WTC11 (cell line): Measurements from ENCODE around the gene RCAN3. TPM values are rescaled to one million over a fixed set of nuclear protein-coding genes. Genes with fewer than 3 reads are reported as not detected.
A peak's percentile ranks its signal among the peaks of the same experiment; 100 is the strongest.

ENCODE experiments used
- ATAC-seq: fragments of 200-7000 bp; cut with Tn5 transposase; 2 replicates; pipeline ENCODE4 v1.10.0; 2021; ENCODE audit warnings: mild to moderate bottlenecking, moderate library complexity
- CTCF ChIA-PET: fragments of 300-600 bp; sonication (Branson Sonifier 250); formaldehyde crosslinking; loops from one replicate; lab custom pipeline; 2021; ENCODE audit warnings: antibody characterized with exemption; lab: Charles Lee
- POLR2A ChIA-PET: fragments of 350-600 bp; sonication (Branson Sonifier 250); formaldehyde crosslinking; loops from one replicate; lab custom pipeline; 2021; ENCODE audit warnings: antibody characterized with exemption; lab: Charles Lee
- DNase-seq: peaks from one replicate; pipeline ENCODE4 v3.0.0; 2021; ENCODE audit warnings: low spot score
- H3K27ac Mint-ChIP-seq: 2 replicates; pipeline ENCODE4 v1.8.0; 2021; ENCODE audit warnings: mixed read lengths
- H3K27me3 Mint-ChIP-seq: 2 replicates; pipeline ENCODE4 v1.8.0; 2021; ENCODE audit warnings: low read depth, mild to moderate bottlenecking, moderate library complexity, mixed read lengths
- H3K36me3 Mint-ChIP-seq: 2 replicates; pipeline ENCODE4 v1.8.0; 2021; ENCODE audit warnings: mixed read lengths
- H3K4me1 Mint-ChIP-seq: 2 replicates; pipeline ENCODE4 v1.8.0; 2022; ENCODE audit warnings: mixed read lengths
- H3K4me3 Mint-ChIP-seq: 2 replicates; pipeline ENCODE4 v1.8.0; 2021; ENCODE audit warnings: mild to moderate bottlenecking, moderate library complexity, mixed read lengths
- H3K9me3 Mint-ChIP-seq: 2 replicates; pipeline ENCODE4 v1.8.0; 2021; ENCODE audit warnings: mixed read lengths
- ATF1 ChIP-seq: sonication (generic); formaldehyde crosslinking; IDR thresholded peaks from 2 replicates; pipeline ENCODE4 v1.8.1; 2023; ENCODE audit warnings: mild to moderate bottlenecking, moderate library complexity, missing genetic modification reagents
- FOXJ3 ChIP-seq: sonication (generic); formaldehyde crosslinking; IDR thresholded peaks from 2 replicates; pipeline ENCODE4 v1.9.0; 2021; ENCODE audit warnings: missing genetic modification reagents, mild to moderate bottlenecking, borderline replicate concordance
- HMGA2 ChIP-seq: fragments of 250-450 bp; sonication (Bioruptor Pico); IDR thresholded peaks from 2 replicates; pipeline ENCODE4 v1.4.0; 2021; ENCODE audit warnings: mild to moderate bottlenecking, moderate library complexity
- KAT7 ChIP-seq: sonication (generic); formaldehyde crosslinking; IDR thresholded peaks from 2 replicates; pipeline ENCODE4 v1.8.1; 2023; ENCODE audit warnings: missing genetic modification reagents, mild to moderate bottlenecking, borderline replicate concordance
- MYBL2 ChIP-seq: sonication (generic); formaldehyde crosslinking; IDR thresholded peaks from 2 replicates; pipeline ENCODE4 v1.8.1; 2023; ENCODE audit warnings: mild to moderate bottlenecking, moderate library complexity, missing genetic modification reagents
- NFE2L1 ChIP-seq: sonication (generic); formaldehyde crosslinking; IDR thresholded peaks from 2 replicates; pipeline ENCODE4 v1.8.1; 2023; ENCODE audit warnings: missing genetic modification reagents
- NR3C1 ChIP-seq: sonication (generic); formaldehyde crosslinking; conservative IDR thresholded peaks from 2 replicates; pipeline ENCODE4 v1.8.1; 2023; ENCODE audit warnings: low read depth, mild to moderate bottlenecking, missing genetic modification reagents
- RELA ChIP-seq: sonication (generic); formaldehyde crosslinking; IDR thresholded peaks from 2 replicates; pipeline ENCODE4 v1.8.1; 2022; ENCODE audit warnings: missing genetic modification reagents, mild to moderate bottlenecking, borderline replicate concordance
- RORB ChIP-seq: fragments of 250-450 bp; sonication (Bioruptor Pico); IDR thresholded peaks from 2 replicates; pipeline ENCODE4 v1.9.0; 2021; ENCODE audit warnings: mild to moderate bottlenecking
- SMAD3 ChIP-seq: sonication (generic); formaldehyde crosslinking; IDR thresholded peaks from 2 replicates; pipeline ENCODE4 v1.8.0; 2022; ENCODE audit warnings: missing genetic modification reagents, mild to moderate bottlenecking, borderline replicate concordance
- TCF7 ChIP-seq: sonication (generic); formaldehyde crosslinking; IDR thresholded peaks from 2 replicates; pipeline ENCODE4 v1.8.0; 2022; ENCODE audit warnings: mild to moderate bottlenecking, low read depth, missing genetic modification reagents, moderate library complexity
- ZBTB21 ChIP-seq: sonication (generic); formaldehyde crosslinking; IDR thresholded peaks from 2 replicates; pipeline ENCODE4 v1.8.1; 2023; ENCODE audit warnings: mild to moderate bottlenecking, missing genetic modification reagents, borderline replicate concordance
- ZNF396 ChIP-seq: fragments of 250-450 bp; sonication (Bioruptor Pico); IDR thresholded peaks from 2 replicates; pipeline ENCODE4 v1.8.0; 2021; ENCODE audit warnings: mild to moderate bottlenecking, moderate library complexity, borderline replicate concordance
- total RNA-seq: library from RNA; stranded (reverse); gene quantifications from 3 replicates; pipeline ENCODE4 v1.2.3, GENCODE V29; 2021
- TF ChIP-seq, protein P1 (sequence below): fragments of 200-600 bp; IDR thresholded peaks from 2 replicates; pipeline ENCODE4 v1.8.0; 2022; ENCODE audit warnings: antibody characterized with exemption
- TF ChIP-seq, protein P2 (sequence below): sonication (generic); formaldehyde crosslinking; IDR thresholded peaks from 2 replicates; pipeline ENCODE4 v1.8.1; 2022; ENCODE audit warnings: missing genetic modification reagents, borderline replicate concordance
- TF ChIP-seq, protein P3 (sequence below): sonication (generic); formaldehyde crosslinking; IDR thresholded peaks from 2 replicates; pipeline ENCODE4 v1.8.1; 2023; ENCODE audit warnings: mild to moderate bottlenecking, missing genetic modification reagents
- TF ChIP-seq, protein P4 (sequence below): fragments of 250-450 bp; sonication (Bioruptor Pico); IDR thresholded peaks from 2 replicates; pipeline ENCODE4 v1.9.0; 2021; ENCODE audit warnings: mild to moderate bottlenecking, borderline replicate concordance
- TF ChIP-seq, protein P5 (sequence below): sonication (generic); formaldehyde crosslinking; IDR thresholded peaks from 2 replicates; pipeline ENCODE4 v1.8.1; 2023; ENCODE audit warnings: mild to moderate bottlenecking, moderate library complexity, missing genetic modification reagents
- TF ChIP-seq, protein P6 (sequence below): fragments of 250-450 bp; sonication (Bioruptor Pico); IDR thresholded peaks from 2 replicates; pipeline ENCODE4 v2.1.2; 2022; ENCODE audit warnings: mild to moderate bottlenecking, moderate library complexity

The RCAN3 gene
- total RNA-seq, 1 experiment from 2014 or later, result 23.3 TPM

DNA sequence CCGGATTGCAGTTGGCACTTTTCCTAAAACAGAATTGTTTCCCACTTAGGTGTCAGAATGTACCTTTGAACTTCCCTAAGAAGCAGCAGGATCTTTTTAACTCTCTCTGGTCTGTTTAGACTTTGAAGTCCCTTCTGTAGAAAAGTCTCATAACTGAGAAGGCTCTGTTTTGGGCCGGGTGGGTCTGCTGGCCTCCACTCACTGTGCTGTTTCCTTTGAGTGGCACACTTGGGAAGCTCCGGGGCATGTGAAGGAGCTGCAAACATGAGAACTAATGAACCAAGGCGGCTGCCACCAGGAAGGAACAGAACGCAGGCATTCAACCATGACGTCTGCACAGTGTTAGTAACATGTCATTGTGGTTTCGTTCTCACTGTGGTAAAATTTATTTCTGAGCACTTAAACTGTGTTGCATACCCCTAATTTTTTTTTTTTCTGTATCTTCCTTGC lies 33.8 kb downstream of the RCAN3 start (continued):
- TF ChIP-seq, protein P1, sequence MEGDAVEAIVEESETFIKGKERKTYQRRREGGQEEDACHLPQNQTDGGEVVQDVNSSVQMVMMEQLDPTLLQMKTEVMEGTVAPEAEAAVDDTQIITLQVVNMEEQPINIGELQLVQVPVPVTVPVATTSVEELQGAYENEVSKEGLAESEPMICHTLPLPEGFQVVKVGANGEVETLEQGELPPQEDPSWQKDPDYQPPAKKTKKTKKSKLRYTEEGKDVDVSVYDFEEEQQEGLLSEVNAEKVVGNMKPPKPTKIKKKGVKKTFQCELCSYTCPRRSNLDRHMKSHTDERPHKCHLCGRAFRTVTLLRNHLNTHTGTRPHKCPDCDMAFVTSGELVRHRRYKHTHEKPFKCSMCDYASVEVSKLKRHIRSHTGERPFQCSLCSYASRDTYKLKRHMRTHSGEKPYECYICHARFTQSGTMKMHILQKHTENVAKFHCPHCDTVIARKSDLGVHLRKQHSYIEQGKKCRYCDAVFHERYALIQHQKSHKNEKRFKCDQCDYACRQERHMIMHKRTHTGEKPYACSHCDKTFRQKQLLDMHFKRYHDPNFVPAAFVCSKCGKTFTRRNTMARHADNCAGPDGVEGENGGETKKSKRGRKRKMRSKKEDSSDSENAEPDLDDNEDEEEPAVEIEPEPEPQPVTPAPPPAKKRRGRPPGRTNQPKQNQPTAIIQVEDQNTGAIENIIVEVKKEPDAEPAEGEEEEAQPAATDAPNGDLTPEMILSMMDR, result no peak
- TF ChIP-seq ZBTB21, result no peak
- no peak for TF ChIP-seq HMGA2 (CRISPR knock-in tag)
- TF ChIP-seq, protein P2, sequence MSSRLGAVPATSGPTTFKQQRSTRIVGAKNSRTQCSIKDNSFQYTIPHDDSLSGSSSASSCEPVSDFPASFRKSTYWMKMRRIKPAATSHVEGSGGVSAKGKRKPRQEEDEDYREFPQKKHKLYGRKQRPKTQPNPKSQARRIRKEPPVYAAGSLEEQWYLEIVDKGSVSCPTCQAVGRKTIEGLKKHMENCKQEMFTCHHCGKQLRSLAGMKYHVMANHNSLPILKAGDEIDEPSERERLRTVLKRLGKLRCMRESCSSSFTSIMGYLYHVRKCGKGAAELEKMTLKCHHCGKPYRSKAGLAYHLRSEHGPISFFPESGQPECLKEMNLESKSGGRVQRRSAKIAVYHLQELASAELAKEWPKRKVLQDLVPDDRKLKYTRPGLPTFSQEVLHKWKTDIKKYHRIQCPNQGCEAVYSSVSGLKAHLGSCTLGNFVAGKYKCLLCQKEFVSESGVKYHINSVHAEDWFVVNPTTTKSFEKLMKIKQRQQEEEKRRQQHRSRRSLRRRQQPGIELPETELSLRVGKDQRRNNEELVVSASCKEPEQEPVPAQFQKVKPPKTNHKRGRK, result no peak
- no peak for TF ChIP-seq FOXJ3 (CRISPR knock-in tag)
- no peak for TF ChIP-seq ATF1 (CRISPR knock-in tag)
- TF ChIP-seq MYBL2 (CRISPR knock-in tag), result no peak

DNA sequence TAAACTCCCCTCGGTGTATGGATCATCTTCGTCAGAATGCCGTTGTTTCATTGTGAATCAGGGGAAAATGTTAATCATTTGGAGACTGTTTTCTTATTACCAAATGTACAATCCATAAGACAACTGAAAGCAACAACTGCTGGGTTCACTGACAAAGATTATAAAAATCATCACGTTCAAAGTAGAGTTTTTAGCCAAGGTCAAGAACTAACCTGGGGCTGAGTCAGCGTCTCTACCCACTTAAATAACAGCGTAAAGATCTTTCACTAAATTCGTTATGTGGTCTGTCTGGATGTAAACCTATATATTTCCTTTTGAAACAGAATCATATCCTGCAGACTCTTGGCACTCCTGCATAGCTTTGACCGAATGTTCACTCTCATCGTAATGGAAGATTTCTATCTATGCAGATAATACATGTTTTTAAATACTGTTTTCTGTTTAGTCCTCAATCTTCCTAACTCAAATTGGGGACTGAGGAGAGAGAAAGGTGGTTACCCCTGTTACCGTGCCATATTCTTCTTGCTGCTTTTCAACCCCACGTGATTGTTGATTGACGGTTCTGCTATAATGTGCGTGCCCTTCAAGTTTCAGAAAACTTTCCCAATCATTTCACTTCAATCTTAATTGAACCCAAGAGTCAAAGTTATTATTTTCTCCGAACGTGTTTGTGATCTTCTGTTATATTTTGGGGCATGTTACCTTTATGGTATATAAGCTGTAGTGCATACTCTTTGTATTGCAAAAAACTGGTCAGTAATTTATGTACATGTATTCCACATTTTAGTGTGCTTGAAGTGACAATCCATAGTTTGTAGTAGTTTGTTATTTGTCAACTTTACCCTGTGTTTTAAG lies 37.6 kb downstream of the RCAN3 start:
- Mint-ChIP-seq H3K9me3 (no peaks in the 10 kb centered on the region), H3K4me3 (no peak overlapping the region), H3K27ac (0 out of 2 replicates have a peak overlapping the region, but pooled peaks have one; percentile 45), H3K4me1 (peaks cover 36% of the 10 kb centered on the region), H3K36me3 (no peaks in the 10 kb centered on the region; the same call in 1 of the 2 replicates), H3K27me3 (no peaks in the 10 kb centered on the region)
- POLR2A ChIA-PET, result no interaction called here
- ATAC-seq (no peak), DNase-seq (no peak)
- CTCF ChIA-PET, result interaction anchor here (0.9 to 3.3 kb wide), 7 partner anchors 13 to 125 kb away, joined by 3 to 40 read pairs (median 11); partner anchors contain the start of gene NIPAL3
- TF ChIP-seq RORB (CRISPR knock-in tag) (no peak), TCF7 (no peak), ZNF396 (CRISPR knock-in tag) (no peak), KAT7 (CRISPR knock-in tag) (no peak), SMAD3 (CRISPR knock-in tag) (no peak), NFE2L1 (CRISPR knock-in tag) (no peak), RELA (CRISPR knock-in tag) (no peak), NR3C1 (CRISPR knock-in tag) (no peak)
- TF ChIP-seq, protein P3, sequence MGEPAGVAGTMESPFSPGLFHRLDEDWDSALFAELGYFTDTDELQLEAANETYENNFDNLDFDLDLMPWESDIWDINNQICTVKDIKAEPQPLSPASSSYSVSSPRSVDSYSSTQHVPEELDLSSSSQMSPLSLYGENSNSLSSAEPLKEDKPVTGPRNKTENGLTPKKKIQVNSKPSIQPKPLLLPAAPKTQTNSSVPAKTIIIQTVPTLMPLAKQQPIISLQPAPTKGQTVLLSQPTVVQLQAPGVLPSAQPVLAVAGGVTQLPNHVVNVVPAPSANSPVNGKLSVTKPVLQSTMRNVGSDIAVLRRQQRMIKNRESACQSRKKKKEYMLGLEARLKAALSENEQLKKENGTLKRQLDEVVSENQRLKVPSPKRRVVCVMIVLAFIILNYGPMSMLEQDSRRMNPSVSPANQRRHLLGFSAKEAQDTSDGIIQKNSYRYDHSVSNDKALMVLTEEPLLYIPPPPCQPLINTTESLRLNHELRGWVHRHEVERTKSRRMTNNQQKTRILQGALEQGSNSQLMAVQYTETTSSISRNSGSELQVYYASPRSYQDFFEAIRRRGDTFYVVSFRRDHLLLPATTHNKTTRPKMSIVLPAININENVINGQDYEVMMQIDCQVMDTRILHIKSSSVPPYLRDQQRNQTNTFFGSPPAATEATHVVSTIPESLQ (CRISPR knock-in tag), result no peak
- TF ChIP-seq, protein P4, sequence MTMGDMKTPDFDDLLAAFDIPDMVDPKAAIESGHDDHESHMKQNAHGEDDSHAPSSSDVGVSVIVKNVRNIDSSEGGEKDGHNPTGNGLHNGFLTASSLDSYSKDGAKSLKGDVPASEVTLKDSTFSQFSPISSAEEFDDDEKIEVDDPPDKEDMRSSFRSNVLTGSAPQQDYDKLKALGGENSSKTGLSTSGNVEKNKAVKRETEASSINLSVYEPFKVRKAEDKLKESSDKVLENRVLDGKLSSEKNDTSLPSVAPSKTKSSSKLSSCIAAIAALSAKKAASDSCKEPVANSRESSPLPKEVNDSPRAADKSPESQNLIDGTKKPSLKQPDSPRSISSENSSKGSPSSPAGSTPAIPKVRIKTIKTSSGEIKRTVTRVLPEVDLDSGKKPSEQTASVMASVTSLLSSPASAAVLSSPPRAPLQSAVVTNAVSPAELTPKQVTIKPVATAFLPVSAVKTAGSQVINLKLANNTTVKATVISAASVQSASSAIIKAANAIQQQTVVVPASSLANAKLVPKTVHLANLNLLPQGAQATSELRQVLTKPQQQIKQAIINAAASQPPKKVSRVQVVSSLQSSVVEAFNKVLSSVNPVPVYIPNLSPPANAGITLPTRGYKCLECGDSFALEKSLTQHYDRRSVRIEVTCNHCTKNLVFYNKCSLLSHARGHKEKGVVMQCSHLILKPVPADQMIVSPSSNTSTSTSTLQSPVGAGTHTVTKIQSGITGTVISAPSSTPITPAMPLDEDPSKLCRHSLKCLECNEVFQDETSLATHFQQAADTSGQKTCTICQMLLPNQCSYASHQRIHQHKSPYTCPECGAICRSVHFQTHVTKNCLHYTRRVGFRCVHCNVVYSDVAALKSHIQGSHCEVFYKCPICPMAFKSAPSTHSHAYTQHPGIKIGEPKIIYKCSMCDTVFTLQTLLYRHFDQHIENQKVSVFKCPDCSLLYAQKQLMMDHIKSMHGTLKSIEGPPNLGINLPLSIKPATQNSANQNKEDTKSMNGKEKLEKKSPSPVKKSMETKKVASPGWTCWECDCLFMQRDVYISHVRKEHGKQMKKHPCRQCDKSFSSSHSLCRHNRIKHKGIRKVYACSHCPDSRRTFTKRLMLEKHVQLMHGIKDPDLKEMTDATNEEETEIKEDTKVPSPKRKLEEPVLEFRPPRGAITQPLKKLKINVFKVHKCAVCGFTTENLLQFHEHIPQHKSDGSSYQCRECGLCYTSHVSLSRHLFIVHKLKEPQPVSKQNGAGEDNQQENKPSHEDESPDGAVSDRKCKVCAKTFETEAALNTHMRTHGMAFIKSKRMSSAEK (CRISPR knock-in tag), result no peak
- TF ChIP-seq, protein P5, sequence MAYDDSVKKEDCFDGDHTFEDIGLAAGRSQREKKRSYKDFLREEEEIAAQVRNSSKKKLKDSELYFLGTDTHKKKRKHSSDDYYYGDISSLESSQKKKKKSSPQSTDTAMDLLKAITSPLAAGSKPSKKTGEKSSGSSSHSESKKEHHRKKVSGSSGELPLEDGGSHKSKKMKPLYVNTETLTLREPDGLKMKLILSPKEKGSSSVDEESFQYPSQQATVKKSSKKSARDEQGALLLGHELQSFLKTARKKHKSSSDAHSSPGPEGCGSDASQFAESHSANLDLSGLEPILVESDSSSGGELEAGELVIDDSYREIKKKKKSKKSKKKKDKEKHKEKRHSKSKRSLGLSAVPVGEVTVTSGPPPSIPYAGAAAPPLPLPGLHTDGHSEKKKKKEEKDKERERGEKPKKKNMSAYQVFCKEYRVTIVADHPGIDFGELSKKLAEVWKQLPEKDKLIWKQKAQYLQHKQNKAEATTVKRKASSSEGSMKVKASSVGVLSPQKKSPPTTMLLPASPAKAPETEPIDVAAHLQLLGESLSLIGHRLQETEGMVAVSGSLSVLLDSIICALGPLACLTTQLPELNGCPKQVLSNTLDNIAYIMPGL (CRISPR knock-in tag), result no peak
- TF ChIP-seq, protein P6, sequence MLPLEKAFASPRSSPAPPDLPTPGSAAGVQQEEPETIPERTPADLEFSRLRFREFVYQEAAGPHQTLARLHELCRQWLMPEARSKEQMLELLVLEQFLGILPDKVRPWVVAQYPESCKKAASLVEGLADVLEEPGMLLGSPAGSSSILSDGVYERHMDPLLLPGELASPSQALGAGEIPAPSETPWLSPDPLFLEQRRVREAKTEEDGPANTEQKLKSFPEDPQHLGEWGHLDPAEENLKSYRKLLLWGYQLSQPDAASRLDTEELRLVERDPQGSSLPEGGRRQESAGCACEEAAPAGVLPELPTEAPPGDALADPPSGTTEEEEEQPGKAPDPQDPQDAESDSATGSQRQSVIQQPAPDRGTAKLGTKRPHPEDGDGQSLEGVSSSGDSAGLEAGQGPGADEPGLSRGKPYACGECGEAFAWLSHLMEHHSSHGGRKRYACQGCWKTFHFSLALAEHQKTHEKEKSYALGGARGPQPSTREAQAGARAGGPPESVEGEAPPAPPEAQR (CRISPR knock-in tag), result no peak
- TF ChIP-seq, protein P2, result no peak
